Measurements from ENCODE around the gene MCEMP1. TPM values are rescaled to one million over a fixed set of nuclear protein-coding genes. Genes with fewer than 3 reads are reported as not detected.

Gene MCEMP1
- total RNA-seq, 6 experiments from 2014 or later, result not detected

GRCh38 chr19:7632340-7633203 lies 44.3 kb upstream of the MCEMP1 start:
- H3K4me3 Mint-ChIP-seq, result no peak overlapping the region
- no peak for DNase-seq
- H3K27ac Mint-ChIP-seq, result no peak overlapping the region
- peaks cover 26% of the 10 kb centered on the region for H3K4me1 Mint-ChIP-seq (ENCODE audit: low read depth)
- no peak for TF ChIP-seq CTCF (IDR thresholded peaks at IDR 0.05)
- no peaks in the 10 kb centered on the region for H3K9me3 Mint-ChIP-seq
- H3K27me3 Mint-ChIP-seq (ENCODE audit: insufficient read depth), result no peaks in the 10 kb centered on the region; the same call in none of the 2 replicates
- peaks cover 5% of the 10 kb centered on the region; the same call in 1 of the 2 replicates for H3K36me3 Mint-ChIP-seq (ENCODE audit: low read depth)

GRCh38 chr19:7633698-7634097 lies 43.2 kb upstream of the MCEMP1 start, which contains the start of gene PCP2:
Gene PCP2, minus strand, starts transcription at chr19:7633719. Its CDS starts 262 bp downstream, at chr19:7633457.
- Mint-ChIP-seq H3K27me3 (ENCODE audit: insufficient read depth) (peaks cover 4% of the 10 kb centered on the region), H3K36me3 (ENCODE audit: low read depth) (peaks cover 5% of the 10 kb centered on the region; the same call in 1 of the 2 replicates)

GRCh38 chr19:7635670-7636069 lies 41.2 kb upstream of the MCEMP1 start:
- Mint-ChIP-seq H3K4me3 (no peak overlapping the region), H3K27ac (no peak overlapping the region), H3K4me1 (ENCODE audit: low read depth) (peaks cover 3% of the 10 kb centered on the region), H3K36me3 (ENCODE audit: low read depth) (no peaks in the 10 kb centered on the region), H3K27me3 (ENCODE audit: insufficient read depth) (peaks cover 4% of the 10 kb centered on the region), H3K9me3 (peaks cover 4% of the 10 kb centered on the region; the same call in 1 of the 2 replicates)
- no peak for DNase-seq
- TF ChIP-seq CTCF (IDR thresholded peaks at IDR 0.05), result no peak

More at GRCh38 chr19:7633698-7634097, 43.2 kb upstream of the MCEMP1 start, which contains the start of gene PCP2:
- H3K27ac Mint-ChIP-seq, result no peak within 1 kb of the TSS
- H3K9me3 Mint-ChIP-seq, result no peaks in the 10 kb centered on the region
- no peak within 1 kb of the TSS for H3K4me3 Mint-ChIP-seq
- no peak for TF ChIP-seq CTCF (IDR thresholded peaks at IDR 0.05)
- peaks cover 19% of the 10 kb centered on the region for H3K4me1 Mint-ChIP-seq (ENCODE audit: low read depth)
- no peak for DNase-seq

GRCh38 chr19:7636317-7636690 lies 40.6 kb upstream of the MCEMP1 start:
- H3K27me3 Mint-ChIP-seq (ENCODE audit: insufficient read depth), result peaks cover 4% of the 10 kb centered on the region
- peaks cover 4% of the 10 kb centered on the region; the same call in 1 of the 2 replicates for H3K9me3 Mint-ChIP-seq
- DNase-seq, result no peak
- no peak overlapping the region for H3K27ac Mint-ChIP-seq
- no peak for TF ChIP-seq CTCF (IDR thresholded peaks at IDR 0.05)
- no peak overlapping the region for H3K4me3 Mint-ChIP-seq
- H3K4me1 Mint-ChIP-seq (ENCODE audit: low read depth), result no peaks in the 10 kb centered on the region
- H3K36me3 Mint-ChIP-seq (ENCODE audit: low read depth), result no peaks in the 10 kb centered on the region

GRCh38 chr19:7636691-7637373 lies 40.1 kb upstream of the MCEMP1 start, which contains the start of gene STXBP2:
Gene STXBP2, plus strand, starts transcription at chr19:7637110. Its CDS starts 40 bp downstream, at chr19:7637150.
- no peak for TF ChIP-seq CTCF (IDR thresholded peaks at IDR 0.05)
- DNase-seq, result no peak
- no peak within 1 kb of the TSS for H3K4me3 Mint-ChIP-seq
- H3K4me1 Mint-ChIP-seq (ENCODE audit: low read depth), result no peaks in the 10 kb centered on the region
- no peaks in the 10 kb centered on the region for H3K36me3 Mint-ChIP-seq (ENCODE audit: low read depth)
- H3K27me3 Mint-ChIP-seq (ENCODE audit: insufficient read depth), result peaks cover 4% of the 10 kb centered on the region
- peaks cover 4% of the 10 kb centered on the region; the same call in 1 of the 2 replicates for H3K9me3 Mint-ChIP-seq
- no peak within 1 kb of the TSS for H3K27ac Mint-ChIP-seq

All from HFFc6 (cell line).